ENCODE data around the gene NPAS3.

Gene NPAS3

GRCh38 chr14:33026850-33027430 is 88.3 kb downstream of the NPAS3 start:
- no peak for TF ChIP-seq EZH2phosphoT487 (IDR thresholded peaks at IDR 0.05; ENCODE audit: borderline replicate concordance)
- no peak for TF ChIP-seq CTCF (conservative IDR thresholded peaks at IDR 0.05; ENCODE audit: low read length)
- H3K9me2 ChIP-seq (replicated peaks; ENCODE audit: low read depth, low read length) = no peaks in the 10 kb centered on the region

GRCh38 chr14:33029511-33029910 is 90.8 kb downstream of the NPAS3 start:
- Histone ChIP-seq H3K4me2 (ENCODE audit: low read depth, low read length, poor library complexity, severe bottlenecking) (no peak overlapping the region), H3F3A (ENCODE audit: low read depth) (no peaks in the 10 kb centered on the region), H3K79me2 (ENCODE audit: insufficient read depth, low read length) (no peaks in the 10 kb centered on the region), H4K20me1 (ENCODE audit: insufficient read depth, low read length, poor library complexity, severe bottlenecking) (no peaks in the 10 kb centered on the region), H3K4me1 (ENCODE audit: insufficient read depth, low read length, poor library complexity, severe bottlenecking) (no peaks in the 10 kb centered on the region), H3K36me3 (ENCODE audit: insufficient read depth, low read length) (no peaks in the 10 kb centered on the region), H3K9me2 (replicated peaks; ENCODE audit: low read depth, low read length) (no peaks in the 10 kb centered on the region), H2AFZ (ENCODE audit: low read length) (no peak overlapping the region), H3K4me3 (ENCODE audit: low read length, poor library complexity, severe bottlenecking) (no peak overlapping the region), H3K9me3 (ENCODE audit: insufficient read depth, low read depth, low read length) (no peaks in the 10 kb centered on the region), H3K9ac (ENCODE audit: low read depth, low read length, poor library complexity, severe bottlenecking) (no peak overlapping the region), H3K27me3 (ENCODE audit: insufficient read depth, low read length, poor library complexity, severe bottlenecking) (no peaks in the 10 kb centered on the region)
- TF ChIP-seq EZH2phosphoT487 (IDR thresholded peaks at IDR 0.05; ENCODE audit: borderline replicate concordance) = no peak
- TF ChIP-seq CTCF (conservative IDR thresholded peaks at IDR 0.05; ENCODE audit: low read length) = no peak

More at GRCh38 chr14:33026850-33027430, 88.3 kb downstream of the NPAS3 start:
- H3K9ac ChIP-seq (ENCODE audit: low read depth, low read length, poor library complexity, severe bottlenecking) = no peak overlapping the region
- H3K36me3 ChIP-seq (ENCODE audit: insufficient read depth, low read length) = no peaks in the 10 kb centered on the region
- no peaks in the 10 kb centered on the region for H3K79me2 ChIP-seq (ENCODE audit: insufficient read depth, low read length)
- no peaks in the 10 kb centered on the region for H4K20me1 ChIP-seq (ENCODE audit: insufficient read depth, low read length, poor library complexity, severe bottlenecking)
- no peaks in the 10 kb centered on the region for H3F3A ChIP-seq (ENCODE audit: low read depth)
- H3K27me3 ChIP-seq (ENCODE audit: insufficient read depth, low read length, poor library complexity, severe bottlenecking) = no peaks in the 10 kb centered on the region
- no peaks in the 10 kb centered on the region for H3K4me1 ChIP-seq (ENCODE audit: insufficient read depth, low read length, poor library complexity, severe bottlenecking)
- no peak overlapping the region for H2AFZ ChIP-seq (ENCODE audit: low read length)
- H3K9me3 ChIP-seq (ENCODE audit: insufficient read depth, low read depth, low read length) = no peaks in the 10 kb centered on the region
- no peak overlapping the region for H3K4me3 ChIP-seq (ENCODE audit: low read length, poor library complexity, severe bottlenecking)
- no peak overlapping the region for H3K4me2 ChIP-seq (ENCODE audit: low read depth, low read length, poor library complexity, severe bottlenecking)

GRCh38 chr14:33030386-33030785 is 91.7 kb downstream of the NPAS3 start:
- H3K9me3 ChIP-seq (ENCODE audit: insufficient read depth, low read depth, low read length) = no peaks in the 10 kb centered on the region
- H3K4me2 ChIP-seq (ENCODE audit: low read depth, low read length, poor library complexity, severe bottlenecking) = no peak overlapping the region
- H3K9me2 ChIP-seq (replicated peaks; ENCODE audit: low read depth, low read length) = no peaks in the 10 kb centered on the region
- H3K4me1 ChIP-seq (ENCODE audit: insufficient read depth, low read length, poor library complexity, severe bottlenecking) = no peaks in the 10 kb centered on the region
- H3K9ac ChIP-seq (ENCODE audit: low read depth, low read length, poor library complexity, severe bottlenecking) = no peak overlapping the region
- TF ChIP-seq CTCF (conservative IDR thresholded peaks at IDR 0.05; ENCODE audit: low read length) (no peak), EZH2phosphoT487 (IDR thresholded peaks at IDR 0.05; ENCODE audit: borderline replicate concordance) (no peak)
- H3K27me3 ChIP-seq (ENCODE audit: insufficient read depth, low read length, poor library complexity, severe bottlenecking) = no peaks in the 10 kb centered on the region
- H3F3A ChIP-seq (ENCODE audit: low read depth) = no peaks in the 10 kb centered on the region
- H3K4me3 ChIP-seq (ENCODE audit: low read length, poor library complexity, severe bottlenecking) = no peak overlapping the region
- H3K36me3 ChIP-seq (ENCODE audit: insufficient read depth, low read length) = no peaks in the 10 kb centered on the region
- no peaks in the 10 kb centered on the region for H4K20me1 ChIP-seq (ENCODE audit: insufficient read depth, low read length, poor library complexity, severe bottlenecking)
- no peaks in the 10 kb centered on the region for H3K79me2 ChIP-seq (ENCODE audit: insufficient read depth, low read length)
- no peak overlapping the region for H2AFZ ChIP-seq (ENCODE audit: low read length)

Measured in Loucy (cell line).